Skeletal muscle tissue (tissue), 4 donors: ENCODE data around the gene MCF2L2. TPM values are rescaled to one million over a fixed set of nuclear protein-coding genes. Genes with fewer than 3 reads are reported as not detected.

Source experiments
- H3K27ac ChIP-seq: one replicate; pipeline ENCODE4 v1.7.0; 2013; ENCODE audit warnings: mild to moderate bottlenecking, low read depth, low read length, inconsistent platforms
- H3K27me3 ChIP-seq, 3 donors: one replicate each; pipeline ENCODE4 v1.7.0; 2013; ENCODE audit warnings: low read length in 3 of 3; ENCODE audit not compliant: control insufficient read depth in 3 of 3, insufficient read depth in 3 of 3
- H3K36me3 ChIP-seq, 3 donors: one replicate each; pipeline ENCODE4 v1.7.0; 2013; ENCODE audit warnings: low read length in 3 of 3; ENCODE audit not compliant: control insufficient read depth in 3 of 3, insufficient read depth in 3 of 3
- H3K4me1 ChIP-seq, 3 donors: one replicate each; pipeline ENCODE4 v1.7.0; 2013; ENCODE audit warnings: low read length in 3 of 3, mild to moderate bottlenecking in 3 of 3; ENCODE audit not compliant: control insufficient read depth in 3 of 3, insufficient read depth in 3 of 3
- H3K4me3 ChIP-seq, 3 donors: one replicate each; pipeline ENCODE4 v1.7.0; 2013; ENCODE audit warnings: low read length in 3 of 3
- H3K9ac ChIP-seq, 3 donors: one replicate each; pipeline ENCODE4 v1.7.0; 2013; ENCODE audit warnings: low read length in 3 of 3, mild to moderate bottlenecking in 3 of 3, moderate library complexity in 2 of 3, low read depth in 1 of 3
- H3K9me3 ChIP-seq, 3 donors: one replicate each; pipeline ENCODE4 v1.7.0; 2013; ENCODE audit warnings: low read length in 3 of 3; ENCODE audit not compliant: control insufficient read depth in 3 of 3
- total RNA-seq: library from RNA; depleted of rRNA; stranded (reverse); fragments of >200 nt; gene quantifications from one replicate; pipeline ENCODE4 v1.2.3, GENCODE V29; 2014
- donor health status: Osteomylitis.

The MCF2L2 gene
- total RNA-seq, 1 donor from 2014 or later = under 0.01 TPM

- H3K4me1 ChIP-seq = peaks cover 15 to 27% (median 27%) of the 10 kb centered on the region in 3 donors
- no peak overlapping the region for H3K27ac ChIP-seq
- no peak overlapping the region for H3K4me3 ChIP-seq
- peaks cover 0 to 3% (median 0%) of the 10 kb centered on the region in 3 donors for H3K36me3 ChIP-seq
- no peaks in the 10 kb centered on the region for H3K27me3 ChIP-seq
- H3K9ac ChIP-seq = no peak overlapping the region
- H3K9me3 ChIP-seq = no peaks in the 10 kb centered on the region
Observed at GRCh38 chr3:183266454-183266853, 162.0 kb downstream of the MCF2L2 start.

- Histone ChIP-seq H3K27me3 (no peaks in the 10 kb centered on the region), H3K4me3 (no peak overlapping the region), H3K9me3 (no peaks in the 10 kb centered on the region), H3K4me1 (peaks cover 15 to 27% (median 27%) of the 10 kb centered on the region in 3 donors), H3K27ac (peak overlapping the region; percentile 46), H3K9ac (peak overlapping the region in 2 of 3 donors; percentile 4 to 77), H3K36me3 (peaks cover 0 to 3% (median 0%) of the 10 kb centered on the region in 3 donors)
Observed at GRCh38 chr3:183265834-183266417, 162.5 kb downstream of the MCF2L2 start.

- H3K9ac ChIP-seq = peak overlapping the region; percentile 32 to 77 (median 57)
Observed at GRCh38 chr3:183265157-183265642, 163.2 kb downstream of the MCF2L2 start.

GRCh38 chr3:183264268-183264667, 164.2 kb downstream of the MCF2L2 start:
- Histone ChIP-seq H3K9ac (peak overlapping the region in 1 of 3 donors; percentile 3), H3K36me3 (no peaks in the 10 kb centered on the region), H3K9me3 (no peaks in the 10 kb centered on the region), H3K4me3 (no peak overlapping the region), H3K27ac (peak overlapping the region; percentile 46), H3K27me3 (no peaks in the 10 kb centered on the region), H3K4me1 (peaks cover 18 to 35% (median 33%) of the 10 kb centered on the region in 3 donors)

More at GRCh38 chr3:183265157-183265642, 163.2 kb downstream of the MCF2L2 start:
- peaks cover 15 to 29% (median 27%) of the 10 kb centered on the region in 3 donors for H3K4me1 ChIP-seq
- H3K36me3 ChIP-seq = peaks cover 0 to under 1% (median 0%) of the 10 kb centered on the region in 3 donors
- H3K4me3 ChIP-seq = peak overlapping the region; percentile 16 to 55 (median 21)
- H3K27ac ChIP-seq = peak overlapping the region; percentile 46
- no peaks in the 10 kb centered on the region for H3K27me3 ChIP-seq
- no peaks in the 10 kb centered on the region for H3K9me3 ChIP-seq

DNA sequence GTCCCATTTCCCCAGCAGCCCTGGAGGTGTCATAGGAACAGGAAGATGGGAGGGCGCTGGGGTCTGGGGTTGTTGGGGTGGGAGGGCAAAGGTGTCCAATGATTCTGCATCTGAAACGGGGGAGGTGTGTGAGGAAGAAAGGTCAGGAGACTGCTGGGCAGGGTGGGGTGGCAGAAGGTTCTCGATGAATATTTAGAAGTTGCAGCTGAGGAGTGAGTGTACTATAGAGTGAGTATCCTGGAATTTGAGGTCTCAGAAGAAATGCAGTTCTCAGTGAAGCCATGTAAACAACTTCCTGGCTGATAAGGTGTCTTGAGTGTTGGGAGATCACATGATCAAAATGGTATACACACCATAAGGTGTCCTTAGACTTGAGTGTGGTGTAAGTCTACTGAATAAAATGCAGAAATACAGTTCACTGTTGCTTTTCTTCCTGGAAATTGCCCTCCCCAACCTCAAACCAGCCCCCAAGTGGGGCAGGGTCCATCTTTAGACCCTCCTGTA, 165.5 kb downstream of the MCF2L2 start:
- Histone ChIP-seq H3K27ac (no peak overlapping the region), H3K27me3 (no peaks in the 10 kb centered on the region), H3K4me3 (no peak overlapping the region), H3K9ac (no peak overlapping the region), H3K4me1 (peaks cover 12 to 32% (median 31%) of the 10 kb centered on the region in 3 donors), H3K9me3 (no peaks in the 10 kb centered on the region), H3K36me3 (no peaks in the 10 kb centered on the region)

GRCh38 chr3:183261151-183261724, 167.2 kb downstream of the MCF2L2 start:
- Histone ChIP-seq H3K27ac (no peak overlapping the region), H3K9ac (no peak overlapping the region), H3K4me1 (peaks cover 12 to 27% (median 25%) of the 10 kb centered on the region in 3 donors), H3K4me3 (no peak overlapping the region), H3K36me3 (peaks cover 0 to 4% (median 0%) of the 10 kb centered on the region in 3 donors), H3K9me3 (no peaks in the 10 kb centered on the region), H3K27me3 (no peaks in the 10 kb centered on the region)

DNA sequence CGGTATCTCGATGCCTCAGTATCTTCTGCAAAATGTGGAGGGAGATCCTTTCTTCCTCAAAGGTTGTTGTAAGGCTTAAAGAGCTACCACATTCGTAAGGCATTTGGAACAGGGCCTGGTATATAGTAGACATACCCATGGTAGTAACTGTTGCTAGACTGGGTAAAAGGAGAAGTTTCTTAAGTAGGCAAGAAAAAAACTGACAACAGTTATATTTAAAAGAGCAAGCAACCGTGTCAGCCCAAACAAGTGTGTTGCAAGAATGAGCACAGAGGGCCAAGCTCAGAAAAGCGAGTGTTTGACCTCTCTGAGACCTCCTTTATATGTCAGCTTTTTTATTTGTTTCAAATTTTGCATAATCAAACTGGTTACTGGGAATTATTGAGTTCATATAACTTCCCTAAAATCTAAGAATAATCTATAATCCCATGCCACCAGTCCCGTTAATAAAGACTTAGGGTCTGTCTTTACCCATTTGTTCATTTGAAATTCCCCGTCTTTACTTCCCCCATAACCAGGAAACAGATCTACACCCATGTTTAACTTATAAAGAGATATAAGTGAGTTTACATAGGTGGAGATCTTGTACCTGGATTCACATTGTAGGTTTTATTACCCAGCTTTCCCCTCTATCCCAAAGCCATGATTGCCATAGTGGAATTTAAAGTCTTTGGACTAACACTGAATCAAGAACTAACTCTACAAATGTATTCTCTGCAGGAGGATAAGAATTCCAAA, 168.1 kb downstream of the MCF2L2 start:
- H3K4me1 ChIP-seq = peaks cover 12 to 21% (median 20%) of the 10 kb centered on the region in 3 donors
- H3K9ac ChIP-seq = peak overlapping the region in 1 of 3 donors; percentile 17
- H3K27ac ChIP-seq = peak overlapping the region; percentile 26
- H3K36me3 ChIP-seq = peaks cover 0 to 4% (median 0%) of the 10 kb centered on the region in 3 donors
- no peak overlapping the region for H3K4me3 ChIP-seq
- H3K27me3 ChIP-seq = no peaks in the 10 kb centered on the region
- H3K9me3 ChIP-seq = no peaks in the 10 kb centered on the region

DNA sequence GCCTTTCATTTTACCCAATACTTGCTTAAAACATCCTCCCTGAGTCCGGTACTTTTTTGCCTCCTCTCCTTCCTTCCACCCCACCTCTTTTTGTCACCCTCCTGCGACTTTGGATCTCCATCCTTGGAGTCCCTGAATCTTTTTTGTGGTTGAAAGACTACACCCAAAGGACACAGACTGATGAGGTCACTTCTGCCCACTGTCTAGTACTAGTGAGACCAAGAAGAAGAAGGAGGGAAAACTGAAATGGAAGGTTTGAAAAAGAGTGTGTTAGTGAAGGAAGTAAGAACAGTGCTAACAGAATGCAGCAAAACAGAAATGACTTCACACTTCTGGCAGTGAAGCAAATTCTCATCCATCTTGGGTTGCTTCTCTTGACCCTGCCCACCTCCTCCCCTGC, 168.8 kb downstream of the MCF2L2 start:
- H3K36me3 ChIP-seq = peaks cover 0 to 4% (median 0%) of the 10 kb centered on the region in 3 donors
- no peaks in the 10 kb centered on the region for H3K9me3 ChIP-seq
- peak overlapping the region; percentile 10 for H3K27ac ChIP-seq
- H3K4me1 ChIP-seq = peaks cover 7 to 18% (median 14%) of the 10 kb centered on the region in 3 donors
- no peaks in the 10 kb centered on the region for H3K27me3 ChIP-seq
- H3K4me3 ChIP-seq = no peak overlapping the region
- H3K9ac ChIP-seq = no peak overlapping the region

- H3K9ac ChIP-seq = no peak overlapping the region
- H3K27me3 ChIP-seq = no peaks in the 10 kb centered on the region
- H3K9me3 ChIP-seq = no peaks in the 10 kb centered on the region
- H3K27ac ChIP-seq = no peak overlapping the region
- peaks cover 6 to 16% (median 9%) of the 10 kb centered on the region in 3 donors for H3K4me1 ChIP-seq
- H3K4me3 ChIP-seq = no peak overlapping the region
- H3K36me3 ChIP-seq = peaks cover 0 to 4% (median 0%) of the 10 kb centered on the region in 3 donors
Observed at GRCh38 chr3:183259087-183259486, 169.3 kb downstream of the MCF2L2 start.
